SK-N-SH treated with all-trans-retinoic acid at 6 μM for 48 hours (cell line): ENCODE data around the gene HECA.

ENCODE experiments used
- ESRRG ChIP-seq: fragments of 250-450 bp; sonication (Bioruptor Pico); IDR thresholded peaks from 2 replicates; pipeline ENCODE4 v1.6.1; 2021; ENCODE audit warnings: mild to moderate bottlenecking
- SNAI2 ChIP-seq: fragments of 250-450 bp; sonication (Bioruptor Pico); IDR thresholded peaks from 2 replicates; pipeline ENCODE4 v1.5.0; 2020; ENCODE audit warnings: mild to moderate bottlenecking, moderate library complexity
- ZFP3 ChIP-seq: fragments of 250-450 bp; sonication (Bioruptor Pico); IDR thresholded peaks from 2 replicates; pipeline ENCODE4 v1.5.0; 2020; ENCODE audit warnings: mild to moderate bottlenecking, moderate library complexity
- ZNF565 ChIP-seq: fragments of 450-650 bp; formaldehyde crosslinking; conservative IDR thresholded peaks from 2 replicates; pipeline ENCODE4 v1.5.0; 2020; ENCODE audit warnings: low read depth, mild to moderate bottlenecking, moderate library complexity
- TF ChIP-seq, protein P1 (sequence below): fragments of 250-450 bp; sonication (Bioruptor Pico); IDR thresholded peaks from 2 replicates; pipeline ENCODE4 v1.8.0; 2021; ENCODE audit warnings: low read depth, mild to moderate bottlenecking, moderate library complexity, borderline replicate concordance
- TF ChIP-seq, protein P2 (sequence below): fragments of 250-450 bp; sonication (Bioruptor Pico); IDR thresholded peaks from 2 replicates; pipeline ENCODE4 v1.8.0; 2020; ENCODE audit warnings: mild to moderate bottlenecking, moderate library complexity, borderline replicate concordance

DNA sequence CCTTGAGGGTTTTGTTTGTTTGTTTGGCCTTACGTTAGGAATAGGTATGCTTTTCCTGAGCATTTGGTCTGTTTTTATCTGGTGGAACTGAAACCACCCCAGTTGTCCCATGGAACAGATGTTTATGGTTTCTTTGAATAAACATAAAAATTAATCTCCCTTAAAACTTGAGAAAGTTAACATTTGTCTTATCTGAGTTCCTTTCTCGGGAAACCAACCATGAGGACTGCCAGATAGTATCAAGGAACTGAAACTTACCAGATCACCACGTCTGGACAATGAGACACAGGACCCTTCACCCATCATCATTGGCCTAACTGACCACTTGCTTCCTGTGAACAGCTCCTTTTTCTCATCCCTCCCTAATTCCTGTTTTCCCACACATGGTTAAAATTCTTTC is 15.3 kb upstream of the HECA start:
- TF ChIP-seq, protein P1, sequence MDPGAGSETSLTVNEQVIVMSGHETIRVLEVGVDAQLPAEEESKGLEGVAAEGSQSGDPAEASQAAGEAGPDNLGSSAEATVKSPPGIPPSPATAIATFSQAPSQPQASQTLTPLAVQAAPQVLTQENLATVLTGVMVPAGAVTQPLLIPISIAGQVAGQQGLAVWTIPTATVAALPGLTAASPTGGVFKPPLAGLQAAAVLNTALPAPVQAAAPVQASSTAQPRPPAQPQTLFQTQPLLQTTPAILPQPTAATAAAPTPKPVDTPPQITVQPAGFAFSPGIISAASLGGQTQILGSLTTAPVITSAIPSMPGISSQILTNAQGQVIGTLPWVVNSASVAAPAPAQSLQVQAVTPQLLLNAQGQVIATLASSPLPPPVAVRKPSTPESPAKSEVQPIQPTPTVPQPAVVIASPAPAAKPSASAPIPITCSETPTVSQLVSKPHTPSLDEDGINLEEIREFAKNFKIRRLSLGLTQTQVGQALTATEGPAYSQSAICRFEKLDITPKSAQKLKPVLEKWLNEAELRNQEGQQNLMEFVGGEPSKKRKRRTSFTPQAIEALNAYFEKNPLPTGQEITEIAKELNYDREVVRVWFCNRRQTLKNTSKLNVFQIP (CRISPR knock-in tag), result no peak
- TF ChIP-seq ZNF565 (CRISPR knock-in tag), result no peak
- TF ChIP-seq, protein P2, sequence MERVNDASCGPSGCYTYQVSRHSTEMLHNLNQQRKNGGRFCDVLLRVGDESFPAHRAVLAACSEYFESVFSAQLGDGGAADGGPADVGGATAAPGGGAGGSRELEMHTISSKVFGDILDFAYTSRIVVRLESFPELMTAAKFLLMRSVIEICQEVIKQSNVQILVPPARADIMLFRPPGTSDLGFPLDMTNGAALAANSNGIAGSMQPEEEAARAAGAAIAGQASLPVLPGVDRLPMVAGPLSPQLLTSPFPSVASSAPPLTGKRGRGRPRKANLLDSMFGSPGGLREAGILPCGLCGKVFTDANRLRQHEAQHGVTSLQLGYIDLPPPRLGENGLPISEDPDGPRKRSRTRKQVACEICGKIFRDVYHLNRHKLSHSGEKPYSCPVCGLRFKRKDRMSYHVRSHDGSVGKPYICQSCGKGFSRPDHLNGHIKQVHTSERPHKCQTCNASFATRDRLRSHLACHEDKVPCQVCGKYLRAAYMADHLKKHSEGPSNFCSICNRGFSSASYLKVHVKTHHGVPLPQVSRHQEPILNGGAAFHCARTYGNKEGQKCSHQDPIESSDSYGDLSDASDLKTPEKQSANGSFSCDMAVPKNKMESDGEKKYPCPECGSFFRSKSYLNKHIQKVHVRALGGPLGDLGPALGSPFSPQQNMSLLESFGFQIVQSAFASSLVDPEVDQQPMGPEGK (CRISPR knock-in tag), result no peak
- no peak for TF ChIP-seq SNAI2 (CRISPR knock-in tag)
- TF ChIP-seq ESRRG (CRISPR knock-in tag), result no peak
- TF ChIP-seq ZFP3 (CRISPR knock-in tag), result no peak
